Natural killer cell (primary cell): Measurements from ENCODE around the gene DENND1C. TPM values are rescaled to one million over a fixed set of nuclear protein-coding genes. Genes with fewer than 3 reads are reported as not detected.
"Not testable (repeated sequence)": the region's sequence is repeated elsewhere in the genome, so short reads cannot be mapped to it uniquely, and the experiment has no call there.

Experiments used
- ATAC-seq, 3 donors: fragments of 150-1000 bp in 2 of 3; fragments of 200-7000 bp in 1 of 3; cut with Tn5 transposase; 1 replicate in 1 of 3; 2 replicates in 2 of 3; pipeline ENCODE4 v1.10.0; 2021; ENCODE audit warnings: mild to moderate bottlenecking in 2 of 3, moderate library complexity in 2 of 3
- DNase-seq, 2 donors: peaks; one replicate each; pipeline versions ENCODE4 v3.0.0 to v3.0.0-alpha.2; 2013 to 2021; ENCODE audit warnings: mixed read lengths in 1 of 2
- H3K27ac ChIP-seq: one replicate; pipeline ENCODE4 v1.5.1; 2013; ENCODE audit warnings: mild to moderate bottlenecking, low read length
- H3K27me3 ChIP-seq: one replicate; pipeline ENCODE4 v1.6.1; 2013; ENCODE audit warnings: low read length; ENCODE audit not compliant: control insufficient read depth, insufficient read depth
- H3K36me3 ChIP-seq: one replicate; pipeline ENCODE4 v1.6.1; 2013; ENCODE audit warnings: low read length; ENCODE audit not compliant: control insufficient read depth, insufficient read depth
- H3K4me1 ChIP-seq: one replicate; pipeline ENCODE4 v1.6.1; 2013; ENCODE audit warnings: low read length; ENCODE audit not compliant: control insufficient read depth, insufficient read depth
- H3K4me3 ChIP-seq: one replicate; pipeline ENCODE4 v1.5.1; 2013; ENCODE audit warnings: low read length
- H3K9me3 ChIP-seq: one replicate; pipeline ENCODE4 v1.6.1; 2013; ENCODE audit warnings: low read length; ENCODE audit not compliant: control insufficient read depth, insufficient read depth
- H3K27ac Mint-ChIP-seq, 2 donors: one replicate each; pipeline ENCODE4 v1.8.0; 2022; ENCODE audit warnings: mild to moderate bottlenecking in 2 of 2, mixed read lengths in 2 of 2, moderate library complexity in 1 of 2
- H3K27me3 Mint-ChIP-seq, 2 donors: one replicate each; pipeline ENCODE4 v1.8.0; 2022; ENCODE audit warnings: low read depth in 2 of 2, mixed read lengths in 2 of 2
- H3K36me3 Mint-ChIP-seq: one replicate; pipeline ENCODE4 v1.8.0; 2022; ENCODE audit warnings: mixed read lengths
- H3K4me1 Mint-ChIP-seq, 2 donors: one replicate each; pipeline ENCODE4 v1.8.0; 2022; ENCODE audit warnings: mixed read lengths in 2 of 2
- H3K4me3 Mint-ChIP-seq: one replicate; pipeline ENCODE4 v1.8.0; 2022; ENCODE audit warnings: mild to moderate bottlenecking, moderate library complexity, mixed read lengths
- H3K9me3 Mint-ChIP-seq, 2 donors: one replicate each; pipeline ENCODE4 v1.8.0; 2022; ENCODE audit warnings: mixed read lengths in 2 of 2
- CTCF ChIP-seq: fragments of 200-600 bp; IDR thresholded peaks from one replicate; pipeline ENCODE4 v1.8.0; 2022; ENCODE audit warnings: antibody characterized with exemption
- WGBS: methylation state at CpG from one replicate; pipeline ENCODE4 v1.1.7; 2013; ENCODE audit warnings: missing lambda C conversion rate; ENCODE audit not compliant: insufficient coverage; 5-methylcytosine and 5-hydroxymethylcytosine counted together
- intact Hi-C: fragments of 100-400 bp; cut with micrococcal nuclease; formaldehyde crosslinking; loops from one replicate; pipeline ENCODE4 v1.14.2; 2022
- total RNA-seq, 4 donors: library from RNA; stranded (reverse); fragments of 120-200 nt in 1 of 4; gene quantifications; one replicate each; pipeline versions ENCODE4 v1.2.3 to v1.2.4, GENCODE V29; 2013 to 2022

The DENND1C gene
- total RNA-seq, 3 donors from 2014 or later (not counting 1 experiment from before 2014, with no cell fraction given), result 175 to 197 (median 188) TPM

GRCh38 chr19:6510618-6511017 is 29.0 kb upstream of the DENND1C start:
- no peak for ATAC-seq
- Histone ChIP-seq H3K27ac (no peak overlapping the region), H3K4me1 (no peaks in the 10 kb centered on the region), H3K27me3 (no peaks in the 10 kb centered on the region), H3K9me3 (no peaks in the 10 kb centered on the region), H3K4me3 (no peak overlapping the region), H3K36me3 (no peaks in the 10 kb centered on the region)
- Mint-ChIP-seq H3K27ac (no peak overlapping the region), H3K36me3 (no peaks in the 10 kb centered on the region), H3K4me1 (peaks cover 0 to 6% of the 10 kb centered on the region in 2 donors), H3K4me3 (no peak overlapping the region), H3K27me3 (no peaks in the 10 kb centered on the region), H3K9me3 (no peaks in the 10 kb centered on the region)
- intact Hi-C loops, result no loop called here
- 93% methylated on average over 7 of the region's 7 CpGs for WGBS
- DNase-seq, result no peak
- TF ChIP-seq CTCF, result no peak

- H3K9me3 ChIP-seq, result no peaks in the 10 kb centered on the region
- no peak for TF ChIP-seq CTCF
- H3K36me3 ChIP-seq, result no peaks in the 10 kb centered on the region
- H3K27ac Mint-ChIP-seq, result no peak overlapping the region
- ATAC-seq (no peak), DNase-seq (no peak)
- H3K27me3 ChIP-seq, result no peaks in the 10 kb centered on the region
- H3K4me3 ChIP-seq, result no peak overlapping the region
- H3K9me3 Mint-ChIP-seq, result no peaks in the 10 kb centered on the region
- intact Hi-C loops, result no loop called here
- H3K36me3 Mint-ChIP-seq, result no peaks in the 10 kb centered on the region
- H3K4me3 Mint-ChIP-seq, result no peak overlapping the region
- H3K27ac ChIP-seq, result no peak overlapping the region
- H3K4me1 ChIP-seq, result peaks cover 5% of the 10 kb centered on the region
- 92% methylated on average over 20 of the region's 20 CpGs for WGBS
- peaks cover 0 to 5% of the 10 kb centered on the region in 2 donors for H3K4me1 Mint-ChIP-seq
- H3K27me3 Mint-ChIP-seq, result no peaks in the 10 kb centered on the region
Observed at GRCh38 chr19:6509118-6509971, 27.8 kb upstream of the DENND1C start.

GRCh38 chr19:6508028-6508771 is 26.6 kb upstream of the DENND1C start:
- H3K36me3 Mint-ChIP-seq, H3K9me3 Mint-ChIP-seq, H3K27ac ChIP-seq, H3K27me3 Mint-ChIP-seq, H3K4me3 ChIP-seq, ATAC-seq, H3K4me1 ChIP-seq, H3K27ac Mint-ChIP-seq, H3K36me3 ChIP-seq, H3K4me1 Mint-ChIP-seq, H3K27me3 ChIP-seq, intact Hi-C loops, DNase-seq, H3K4me3 Mint-ChIP-seq, H3K9me3 ChIP-seq: not testable (repeated sequence)
- 88% methylated on average over 9 of the region's 9 CpGs for WGBS

- Mint-ChIP-seq H3K4me3 (peak overlapping the region; percentile 53), H3K27ac (no peak overlapping the region), H3K36me3 (no peaks in the 10 kb centered on the region), H3K27me3 (peaks cover 0 to 26% of the 10 kb centered on the region in 2 donors), H3K9me3 (no peaks in the 10 kb centered on the region), H3K4me1 (peaks cover 0 to 16% of the 10 kb centered on the region in 2 donors)
- H3K9me3 ChIP-seq, result no peaks in the 10 kb centered on the region
- no peak for ATAC-seq
- WGBS, result 91% methylated on average over 8 of the region's 9 CpGs
- peaks cover 16% of the 10 kb centered on the region for H3K27me3 ChIP-seq
- H3K36me3 ChIP-seq, result no peaks in the 10 kb centered on the region
- DNase-seq, result no peak
- TF ChIP-seq CTCF, result no peak
- no peak overlapping the region for H3K4me3 ChIP-seq
- H3K4me1 ChIP-seq, result peaks cover 21% of the 10 kb centered on the region
- intact Hi-C loops, result no loop called here
- H3K27ac ChIP-seq, result no peak overlapping the region
Observed at GRCh38 chr19:6503407-6504201, 22.0 kb upstream of the DENND1C start.
